Measurements from ENCODE around the gene SOST. TPM values are rescaled to one million over a fixed set of nuclear protein-coding genes. Genes with fewer than 3 reads are reported as not detected.

The SOST gene
- total RNA-seq, 3 donors from 2014 or later (not counting 1 experiment from before 2014, with no cell fraction given): not detected

GRCh38 chr17:43722870-43723665, 35.5 kb downstream of the SOST start:
- H3K27ac Mint-ChIP-seq: no peak overlapping the region
- ATAC-seq (no peak), DNase-seq (no peak)
- H3K27me3 ChIP-seq (ENCODE audit: control insufficient read depth, insufficient read depth, low read length): no peaks in the 10 kb centered on the region
- WGBS (ENCODE audit: insufficient coverage): 89% methylated on average over 8 of the region's 8 CpGs
- no peak overlapping the region for H3K27ac ChIP-seq (ENCODE audit: low read length)
- no peaks in the 10 kb centered on the region for H3K36me3 Mint-ChIP-seq
- peaks cover 4% of the 10 kb centered on the region for H3K4me1 ChIP-seq (ENCODE audit: control insufficient read depth, insufficient read depth, low read length)
- H3K36me3 ChIP-seq (ENCODE audit: control insufficient read depth, insufficient read depth, low read length): no peaks in the 10 kb centered on the region
- no peak overlapping the region for H3K4me3 ChIP-seq (ENCODE audit: low read length)
- TF ChIP-seq, protein P1, sequence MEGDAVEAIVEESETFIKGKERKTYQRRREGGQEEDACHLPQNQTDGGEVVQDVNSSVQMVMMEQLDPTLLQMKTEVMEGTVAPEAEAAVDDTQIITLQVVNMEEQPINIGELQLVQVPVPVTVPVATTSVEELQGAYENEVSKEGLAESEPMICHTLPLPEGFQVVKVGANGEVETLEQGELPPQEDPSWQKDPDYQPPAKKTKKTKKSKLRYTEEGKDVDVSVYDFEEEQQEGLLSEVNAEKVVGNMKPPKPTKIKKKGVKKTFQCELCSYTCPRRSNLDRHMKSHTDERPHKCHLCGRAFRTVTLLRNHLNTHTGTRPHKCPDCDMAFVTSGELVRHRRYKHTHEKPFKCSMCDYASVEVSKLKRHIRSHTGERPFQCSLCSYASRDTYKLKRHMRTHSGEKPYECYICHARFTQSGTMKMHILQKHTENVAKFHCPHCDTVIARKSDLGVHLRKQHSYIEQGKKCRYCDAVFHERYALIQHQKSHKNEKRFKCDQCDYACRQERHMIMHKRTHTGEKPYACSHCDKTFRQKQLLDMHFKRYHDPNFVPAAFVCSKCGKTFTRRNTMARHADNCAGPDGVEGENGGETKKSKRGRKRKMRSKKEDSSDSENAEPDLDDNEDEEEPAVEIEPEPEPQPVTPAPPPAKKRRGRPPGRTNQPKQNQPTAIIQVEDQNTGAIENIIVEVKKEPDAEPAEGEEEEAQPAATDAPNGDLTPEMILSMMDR (IDR thresholded peaks at IDR 0.05): no peak
- H3K27me3 Mint-ChIP-seq (ENCODE audit: low read depth in 2 of 2): peaks cover 6 to 27% of the 10 kb centered on the region in 2 donors
- no peak overlapping the region for H3K4me3 Mint-ChIP-seq
- intact Hi-C loops (cut with micrococcal nuclease): no loop called here
- no peaks in the 10 kb centered on the region for H3K9me3 ChIP-seq (ENCODE audit: control insufficient read depth, insufficient read depth, low read length)
- no peaks in the 10 kb centered on the region for H3K9me3 Mint-ChIP-seq
- peaks cover 12% of the 10 kb centered on the region in 2 donors for H3K4me1 Mint-ChIP-seq

- Mint-ChIP-seq H3K36me3 (no peaks in the 10 kb centered on the region), H3K4me3 (no peak overlapping the region), H3K27ac (peak overlapping the region in 1 of 2 donors; percentile 91), H3K9me3 (no peaks in the 10 kb centered on the region), H3K4me1 (peaks cover 12% of the 10 kb centered on the region in 2 donors), H3K27me3 (ENCODE audit: low read depth in 2 of 2) (peaks cover 8 to 27% of the 10 kb centered on the region in 2 donors)
- H3K36me3 ChIP-seq (ENCODE audit: control insufficient read depth, insufficient read depth, low read length): no peaks in the 10 kb centered on the region
- H3K4me3 ChIP-seq (ENCODE audit: low read length): no peak overlapping the region
- TF ChIP-seq, protein P1 (IDR thresholded peaks at IDR 0.05): no peak
- no peaks in the 10 kb centered on the region for H3K9me3 ChIP-seq (ENCODE audit: control insufficient read depth, insufficient read depth, low read length)
- no peaks in the 10 kb centered on the region for H3K27me3 ChIP-seq (ENCODE audit: control insufficient read depth, insufficient read depth, low read length)
- 98% methylated on average over 3 of the region's 3 CpGs for WGBS (ENCODE audit: insufficient coverage)
- no peak overlapping the region for H3K27ac ChIP-seq (ENCODE audit: low read length)
- ATAC-seq: no peak
- intact Hi-C loops (cut with micrococcal nuclease): no loop called here
- DNase-seq: no peak
- H3K4me1 ChIP-seq (ENCODE audit: control insufficient read depth, insufficient read depth, low read length): peaks cover 4% of the 10 kb centered on the region
These were observed 36.3 kb downstream of the SOST start for GRCh38 chr17:43722269-43722619.

DNA sequence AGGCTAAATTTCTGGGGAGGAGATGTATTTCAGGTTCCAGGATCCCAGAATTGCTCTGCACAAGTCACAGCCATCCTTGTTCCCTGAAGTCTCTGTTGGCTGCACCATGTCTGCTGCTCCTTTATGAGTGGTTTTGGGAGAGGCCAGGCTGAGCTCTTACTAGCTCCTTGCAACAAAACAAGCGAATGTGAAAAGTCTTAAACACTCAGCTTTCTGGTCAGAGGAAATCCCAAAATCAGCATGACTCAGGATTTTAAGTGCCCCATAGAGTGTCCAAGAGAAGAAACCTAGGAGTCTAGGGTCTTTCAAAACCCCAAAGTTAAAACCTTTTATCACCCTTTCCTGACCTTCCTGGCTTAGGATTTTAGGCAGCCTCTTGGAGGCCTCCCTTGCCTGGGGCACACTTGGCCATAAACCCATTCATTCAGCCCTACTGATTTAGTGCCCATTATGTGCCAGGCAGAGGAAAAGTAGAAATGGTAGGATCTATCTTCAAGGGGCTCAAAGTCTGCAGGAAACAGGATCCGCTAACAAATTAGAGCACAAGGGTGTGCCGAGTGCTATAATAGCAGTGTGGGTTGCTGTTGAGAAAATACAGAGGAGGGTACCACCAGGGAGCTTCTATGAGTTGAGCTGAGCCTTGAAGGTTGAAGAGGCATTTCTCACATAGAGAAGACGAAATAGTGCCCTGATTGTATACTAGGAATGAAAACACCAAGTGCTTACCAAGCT, 36.9 kb downstream of the SOST start:
- WGBS (ENCODE audit: insufficient coverage): 95% methylated on average over 4 of the region's 4 CpGs
- H3K4me3 Mint-ChIP-seq: peak overlapping the region; percentile 95
- Histone ChIP-seq H3K4me3 (ENCODE audit: low read length) (no peak overlapping the region), H3K9me3 (ENCODE audit: control insufficient read depth, insufficient read depth, low read length) (no peaks in the 10 kb centered on the region), H3K4me1 (ENCODE audit: control insufficient read depth, insufficient read depth, low read length) (peaks cover 4% of the 10 kb centered on the region), H3K27me3 (ENCODE audit: control insufficient read depth, insufficient read depth, low read length) (peaks cover 4% of the 10 kb centered on the region), H3K27ac (ENCODE audit: low read length) (no peak overlapping the region), H3K36me3 (ENCODE audit: control insufficient read depth, insufficient read depth, low read length) (no peaks in the 10 kb centered on the region)
- intact Hi-C loops (cut with micrococcal nuclease): loop anchor here (2.0 kb wide), 1 partner anchor 21 kb away; no protein-coding TSS in a partner anchor
- no peaks in the 10 kb centered on the region for H3K36me3 Mint-ChIP-seq
- TF ChIP-seq, protein P1 (IDR thresholded peaks at IDR 0.05): no peak
- peaks cover 11 to 25% of the 10 kb centered on the region in 2 donors for H3K27me3 Mint-ChIP-seq (ENCODE audit: low read depth in 2 of 2)
- H3K9me3 Mint-ChIP-seq: no peaks in the 10 kb centered on the region
- no peak for DNase-seq
- H3K27ac Mint-ChIP-seq: peak overlapping the region in 1 of 2 donors; percentile 91
- ATAC-seq: no peak
- H3K4me1 Mint-ChIP-seq: peaks cover 12% of the 10 kb centered on the region in 2 donors

Measured in natural killer cell (primary cell).